GM12878 (cell line): ENCODE measurements around the gene CES4A. TPM values are rescaled to one million over a fixed set of nuclear protein-coding genes. Genes with fewer than 3 reads are reported as not detected.

Experiments used
- ATAC-seq: fragments of 200-7000 bp; cut with Tn5 transposase; 3 replicates; pipeline ENCODE4 v1.9.1; 2020; ENCODE audit warnings: mild to moderate bottlenecking, moderate library complexity
- BruUV-seq: library from RNA; stranded (reverse); fragments of 400-500 nt; replicated peaks from 2 replicates; lab custom pipeline; 2021; lab: Mats Ljungman, UMichigan
- CTCF ChIA-PET: fragments of 300-600 bp; sonication (Branson Sonifier 250); formaldehyde crosslinking; extraction: SDS; loops from one replicate; lab custom pipeline; 2021; ENCODE audit warnings: inconsistent platforms; lab: Yijun Ruan, JAX
- POLR2A ChIA-PET: fragments of 350-600 bp; formaldehyde crosslinking; extraction: SDS; loops from one replicate; lab custom pipeline; 2021; ENCODE audit warnings: inconsistent platforms; lab: Charles Lee
- RAD21 ChIA-PET: fragments of 300-600 bp; sonication (Branson Sonifier 250); formaldehyde crosslinking; loops from one replicate; lab custom pipeline; 2023; ENCODE audit warnings: antibody characterized with exemption; ENCODE audit not compliant: unreplicated experiment; lab: Charles Lee
- SMC1A ChIA-PET: fragments of 300-600 bp; sonication (Branson Sonifier 250); formaldehyde crosslinking; loops from one replicate; lab custom pipeline; 2023; ENCODE audit not compliant: unreplicated experiment, uncharacterized antibody; lab: Charles Lee
- DNase-seq: peaks from one replicate; pipeline ENCODE4 v3.0.0-alpha.2; 2011; ENCODE audit warnings: low read depth, low spot score
- FAIRE-seq: peaks from 3 replicates; lab custom pipeline; 2011; peaks lifted over from hg19 to GRCh38; lab: Jason Lieb, UNC
- H2AFZ ChIP-seq: 2 replicates; pipeline ENCODE4 v1.6.0; 2011; ENCODE audit warnings: low read depth, low read length, control low read depth; ENCODE audit not compliant: control insufficient read depth
- H3K27ac ChIP-seq: 2 replicates; pipeline ENCODE4 v1.5.1; 2011; ENCODE audit warnings: control low read depth; ENCODE audit not compliant: control insufficient read depth, insufficient read depth
- H3K27me3 ChIP-seq, 2 experiments: replicated peaks in 1 of 2; 2 replicates each; pipeline versions ENCODE4 v1.6.0 to v1.6.1; 2011; ENCODE audit warnings: low read length in 1 of 2; ENCODE audit not compliant: control insufficient read depth in 2 of 2, insufficient read depth in 2 of 2
- H3K36me3 ChIP-seq, 2 experiments: 2 replicates each; pipeline ENCODE4 v1.5.1; 2011; ENCODE audit warnings: low read length in 1 of 2; ENCODE audit not compliant: control insufficient read depth in 2 of 2, insufficient read depth in 2 of 2
- H3K4me1 ChIP-seq: 2 replicates; pipeline ENCODE4 v1.6.1; 2011; ENCODE audit warnings: mild to moderate bottlenecking, low read length, moderate library complexity, mixed read lengths; ENCODE audit not compliant: control insufficient read depth, insufficient read depth
- H3K4me2 ChIP-seq: 2 replicates; pipeline ENCODE4 v1.6.0; 2011; ENCODE audit warnings: control low read depth; ENCODE audit not compliant: control insufficient read depth, insufficient read depth
- H3K4me3 ChIP-seq: fragments of 200-600 bp; sonication (generic); 2 replicates; pipeline ENCODE4 v1.5.1; 2016
- H3K79me2 ChIP-seq: 2 replicates; pipeline ENCODE4 v1.6.0; 2011; ENCODE audit warnings: low read length; ENCODE audit not compliant: control insufficient read depth, insufficient read depth
- H3K9ac ChIP-seq: 2 replicates; pipeline ENCODE4 v1.8.0; 2011; ENCODE audit warnings: low read length, control low read depth, mixed read lengths; ENCODE audit not compliant: control insufficient read depth, insufficient read depth
- H3K9me3 ChIP-seq: replicated peaks from 3 replicates; pipeline ENCODE4 v1.5.1; 2011; ENCODE audit warnings: mild to moderate bottlenecking, low read length; ENCODE audit not compliant: control insufficient read depth, insufficient read depth
- H4K20me1 ChIP-seq: 2 replicates; pipeline ENCODE4 v1.6.0; 2011; ENCODE audit not compliant: control insufficient read depth, insufficient read depth
- CBX3 ChIP-seq: fragments of 200-600 bp; sonication (generic); IDR thresholded peaks from 2 replicates; pipeline ENCODE4 v1.6.1; 2016; ENCODE audit warnings: low read depth, borderline replicate concordance
- FOXM1 ChIP-seq: IDR thresholded peaks from 2 replicates; pipeline ENCODE4 v1.6.1; 2012; ENCODE audit warnings: low read depth, mild to moderate bottlenecking, inconsistent platforms, low read length, moderate library complexity
- KLF5 ChIP-seq: fragments of 450-650 bp; IDR thresholded peaks from 2 replicates; pipeline ENCODE4 v1.6.1; 2014; ENCODE audit warnings: mild to moderate bottlenecking; ENCODE audit not compliant: partially characterized antibody
- NFYB ChIP-seq: IDR thresholded peaks from 2 replicates; pipeline ENCODE4 v1.6.1; 2011; ENCODE audit warnings: low read depth, mild to moderate bottlenecking, low read length, improper control_type of control experiment, moderate library complexity; ENCODE audit not compliant: insufficient read depth
- RB1 ChIP-seq: fragments of 450-650 bp; formaldehyde crosslinking; IDR thresholded peaks from 2 replicates; pipeline ENCODE4 v1.6.1; 2017; ENCODE audit warnings: mild to moderate bottlenecking, borderline replicate concordance
- SMC3 ChIP-seq: IDR thresholded peaks from 2 replicates; pipeline ENCODE4 v1.6.1; 2011; ENCODE audit warnings: low read length, improper control_type of control experiment, borderline replicate concordance
- WGBS: methylation state at CpG from one replicate; pipeline ENCODE4 v1.1.6; 2016; ENCODE audit warnings: low lambda C conversion rate; ENCODE audit not compliant: insufficient replicate concordance, insufficient coverage; ENCODE audit errors: missing lambda C conversion rate; 5-methylcytosine and 5-hydroxymethylcytosine counted together
- in situ Hi-C: fragments of 300-500 bp; cut with MboI; formaldehyde crosslinking; loops from 9 replicates; pipeline ENCODE4 v1.14.3; 2018; ENCODE audit warnings: mixed read lengths
- intact Hi-C: fragments of 100-400 bp; cut with micrococcal nuclease; formaldehyde crosslinking; loops from one replicate; pipeline ENCODE4 v1.14.2; 2022; ENCODE audit not compliant: unreplicated experiment
- polyA plus RNA-seq, 11 experiments: library from polyadenylated mRNA; depleted of rRNA in 4 of 11; unstranded in 6 of 11; stranded (reverse) in 5 of 11; fragments of >200 nt; fragmentation: Nextera tagmentation in 4 of 11; fragmentation: Illumina TruSeq in 1 of 11; extraction: Ambion mirVana in 4 of 11; extraction: Trizol in 1 of 11; gene quantifications; 1 replicate in 1 of 11; 2 replicates in 10 of 11; pipeline versions ENCODE4 v1.2.1 to v1.2.3, GENCODE V29; 2011 to 2016; ENCODE audit warnings: inconsistent platforms in 2 of 11, missing spikeins in 2 of 11, low read depth in 1 of 11
- total RNA-seq, 4 experiments: library from RNA; depleted of rRNA in 3 of 4; stranded (reverse); fragments of >200 nt in 3 of 4; fragmentation: Illumina TruSeq in 1 of 4; extraction: Trizol in 1 of 4; gene quantifications; 2 replicates each; pipeline versions ENCODE4 v1.2.1 to v1.2.3, GENCODE V29; 2013 to 2021
- TF ChIP-seq, protein P1 (sequence below): fragments of 450-650 bp; IDR thresholded peaks from 2 replicates; pipeline ENCODE4 v1.6.1; 2018; ENCODE audit warnings: mild to moderate bottlenecking, low read depth, moderate library complexity; ENCODE audit not compliant: partially characterized antibody

CES4A gene
- total and polyA plus RNA-seq, 10 of the 15 experiments (the other 5 are each of a cell fraction or from before 2014, with no cell fraction given), result 0.05 to 5.0 (median 2.1) TPM

- POLR2A ChIA-PET, result interaction anchor here (1.0 to 2.7 kb wide), 3 partner anchors 9 to 143 kb away, joined by 4 to 23 read pairs (median 15); partner anchors contain the start of genes FBXL8, NOL3 and TRADD
- H3K4me3 ChIP-seq, result no peak overlapping the region
- no peaks in the 10 kb centered on the region for H3K9me3 ChIP-seq
- 94% methylated on average over 6 of the region's 6 CpGs for WGBS
- intact Hi-C loops, result no loop called here
- no peak overlapping the region for H3K27ac ChIP-seq
- H2AFZ ChIP-seq, result no peak overlapping the region
- SMC1A ChIA-PET, result interaction anchor here (0.6 to 2.6 kb wide), 6 partner anchors 8 to 146 kb away, joined by 3 to 17 read pairs (median 4); partner anchors contain the start of genes FBXL8 and TRADD
- CTCF ChIA-PET, result interaction anchor here (0.9 to 3.8 kb wide), 7 partner anchors 9 to 158 kb away, joined by 3 to 54 read pairs (median 8); partner anchors contain the start of genes FBXL8 and TRADD
- no peak overlapping the region for H3K9ac ChIP-seq
- H4K20me1 ChIP-seq, result no peaks in the 10 kb centered on the region
- TF ChIP-seq KLF5, result no peak
- TF ChIP-seq, protein P1, sequence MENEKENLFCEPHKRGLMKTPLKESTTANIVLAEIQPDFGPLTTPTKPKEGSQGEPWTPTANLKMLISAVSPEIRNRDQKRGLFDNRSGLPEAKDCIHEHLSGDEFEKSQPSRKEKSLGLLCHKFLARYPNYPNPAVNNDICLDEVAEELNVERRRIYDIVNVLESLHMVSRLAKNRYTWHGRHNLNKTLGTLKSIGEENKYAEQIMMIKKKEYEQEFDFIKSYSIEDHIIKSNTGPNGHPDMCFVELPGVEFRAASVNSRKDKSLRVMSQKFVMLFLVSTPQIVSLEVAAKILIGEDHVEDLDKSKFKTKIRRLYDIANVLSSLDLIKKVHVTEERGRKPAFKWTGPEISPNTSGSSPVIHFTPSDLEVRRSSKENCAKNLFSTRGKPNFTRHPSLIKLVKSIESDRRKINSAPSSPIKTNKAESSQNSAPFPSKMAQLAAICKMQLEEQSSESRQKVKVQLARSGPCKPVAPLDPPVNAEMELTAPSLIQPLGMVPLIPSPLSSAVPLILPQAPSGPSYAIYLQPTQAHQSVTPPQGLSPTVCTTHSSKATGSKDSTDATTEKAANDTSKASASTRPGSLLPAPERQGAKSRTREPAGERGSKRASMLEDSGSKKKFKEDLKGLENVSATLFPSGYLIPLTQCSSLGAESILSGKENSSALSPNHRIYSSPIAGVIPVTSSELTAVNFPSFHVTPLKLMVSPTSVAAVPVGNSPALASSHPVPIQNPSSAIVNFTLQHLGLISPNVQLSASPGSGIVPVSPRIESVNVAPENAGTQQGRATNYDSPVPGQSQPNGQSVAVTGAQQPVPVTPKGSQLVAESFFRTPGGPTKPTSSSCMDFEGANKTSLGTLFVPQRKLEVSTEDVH, result no peak
- no peak for TF ChIP-seq SMC3
- no peak for TF ChIP-seq NFYB
- TF ChIP-seq FOXM1, result no peak
- TF ChIP-seq CBX3, result no peak
- TF ChIP-seq RB1, result no peak
- TF ChIP-seq, all 136 proteins: peak for 0
- no TSS peak for BruUV-seq
- in situ Hi-C loops, result loop anchor here (25.0 kb wide), 1 partner anchor 490 kb away; no protein-coding TSS in a partner anchor
- H3K27me3 ChIP-seq, result no peaks in the 10 kb centered on the region
- RAD21 ChIA-PET, result interaction anchor here (1.3 to 1.8 kb wide), 3 partner anchors 9 to 128 kb away, joined by 3 to 8 read pairs (median 4); no protein-coding TSS in a partner anchor
- H3K79me2 ChIP-seq, result peaks cover 37% of the 10 kb centered on the region
- FAIRE-seq (no peak), ATAC-seq (no peak), DNase-seq (no peak)
- no peak overlapping the region for H3K4me2 ChIP-seq
- H3K36me3 ChIP-seq, result peaks cover 0 to 3% of the 10 kb centered on the region in 2 experiments; a peak in 1 of 4 replicates
- peaks cover 13% of the 10 kb centered on the region for H3K4me1 ChIP-seq
Measured at GRCh38 chr16:67027046-67027445, 38.7 kb downstream of the CES4A start.
